Measurements from ENCODE around the gene CD55. TPM values are rescaled to one million over a fixed set of nuclear protein-coding genes. Genes with fewer than 3 reads are reported as not detected.

The CD55 gene
- total RNA-seq, 1 donor from 2014 or later = 61.9 TPM

- peak; percentile 61 for DNase-seq (ENCODE audit: low spot score)
- intact Hi-C loops (cut with DNase I) = no loop called here
Measured at GRCh38 chr1:207345644-207346477, 24.4 kb downstream of the CD55 start.

- intact Hi-C loops (cut with DNase I) = no loop called here
- peak; percentile 65 for DNase-seq (ENCODE audit: low spot score)
Measured at GRCh38 chr1:207346513-207346912, 25.0 kb downstream of the CD55 start.

GRCh38 chr1:207349979-207350378 is 28.5 kb downstream of the CD55 start:
- no peak for DNase-seq (ENCODE audit: low spot score)
- intact Hi-C loops (cut with DNase I) = no loop called here

GRCh38 chr1:207352554-207352953 is 31.1 kb downstream of the CD55 start:
- intact Hi-C loops (cut with DNase I) = no loop called here
- DNase-seq (ENCODE audit: low spot score) = no peak

GRCh38 chr1:207355060-207355459 is 33.6 kb downstream of the CD55 start:
- intact Hi-C loops (cut with DNase I) = no loop called here
- no peak for DNase-seq (ENCODE audit: low spot score)

- DNase-seq (ENCODE audit: low spot score) = no peak
- intact Hi-C loops (cut with DNase I) = no loop called here
Measured at GRCh38 chr1:207355513-207356295, 34.2 kb downstream of the CD55 start.

GRCh38 chr1:207361029-207361428 is 39.6 kb downstream of the CD55 start:
- no peak for DNase-seq (ENCODE audit: low spot score)
- intact Hi-C loops (cut with DNase I) = no loop called here

- no peak for DNase-seq (ENCODE audit: low spot score)
- intact Hi-C loops (cut with DNase I) = no loop called here
Measured at GRCh38 chr1:207361889-207362288, 40.4 kb downstream of the CD55 start.

- no peak for DNase-seq (ENCODE audit: low spot score)
- intact Hi-C loops (cut with DNase I) = no loop called here
Measured at GRCh38 chr1:207362962-207363860, 41.7 kb downstream of the CD55 start.

GRCh38 chr1:207363871-207364270 is 42.4 kb downstream of the CD55 start:
- intact Hi-C loops (cut with DNase I) = no loop called here

GRCh38 chr1:207364614-207365013 is 43.1 kb downstream of the CD55 start:
- intact Hi-C loops (cut with DNase I) = no loop called here
- no peak for DNase-seq (ENCODE audit: low spot score)

More at GRCh38 chr1:207363871-207364270, 42.4 kb downstream of the CD55 start:
- DNase-seq (ENCODE audit: low spot score) = no peak

GRCh38 chr1:207365063-207365462 is 43.6 kb downstream of the CD55 start:
- intact Hi-C loops (cut with DNase I) = no loop called here
- DNase-seq (ENCODE audit: low spot score) = no peak

GRCh38 chr1:207366022-207366421 is 44.5 kb downstream of the CD55 start:
- intact Hi-C loops (cut with DNase I) = no loop called here
- DNase-seq (ENCODE audit: low spot score) = no peak

- intact Hi-C loops (cut with DNase I) = no loop called here
- no peak for DNase-seq (ENCODE audit: low spot score)
Measured at GRCh38 chr1:207388721-207389120, 67.2 kb downstream of the CD55 start.

- intact Hi-C loops (cut with DNase I) = no loop called here
- DNase-seq (ENCODE audit: low spot score) = no peak
Measured at GRCh38 chr1:207389728-207390464, 68.4 kb downstream of the CD55 start.

- no peak for DNase-seq (ENCODE audit: low spot score)
- intact Hi-C loops (cut with DNase I) = no loop called here
Measured at GRCh38 chr1:207393610-207394009, 72.1 kb downstream of the CD55 start.

GRCh38 chr1:207396168-207396746 is 74.8 kb downstream of the CD55 start:
- intact Hi-C loops (cut with DNase I) = no loop called here
- DNase-seq (ENCODE audit: low spot score) = no peak

GRCh38 chr1:207397525-207397926 is 76.0 kb downstream of the CD55 start:
- no peak for DNase-seq (ENCODE audit: low spot score)
- intact Hi-C loops (cut with DNase I) = no loop called here

GRCh38 chr1:207398986-207399385 is 77.5 kb downstream of the CD55 start:
- intact Hi-C loops (cut with DNase I) = no loop called here
- DNase-seq (ENCODE audit: low spot score) = no peak
